Activated T-cell treated with anti-CD3 and anti-CD28 coated beads for 4 hours (primary cell): ENCODE measurements around the gene MAML3.

Experiments
- DNase-seq: peaks from one replicate; pipeline ENCODE4 v3.0.0-alpha.2; 2020

MAML3 gene

GRCh38 chr4:140154572-140154891 lies 548 bp upstream of the MAML3 start:
- DNase-seq = no peak

- DNase-seq = no peak
Observed at GRCh38 chr4:140153419-140153717, 616 bp downstream of the MAML3 start.

- DNase-seq = peak; percentile 29
Observed at GRCh38 chr4:140152751-140153418, 1.1 kb downstream of the MAML3 start.

GRCh38 chr4:140152013-140152703 lies 1.8 kb downstream of the MAML3 start:
- DNase-seq = peak; percentile 88

GRCh38 chr4:140151699-140152012 lies 2.3 kb downstream of the MAML3 start:
- peak; percentile 44 for DNase-seq

- DNase-seq = peak; percentile 59
Observed at GRCh38 chr4:140150886-140151698, 2.9 kb downstream of the MAML3 start.

- no peak for DNase-seq
Observed at GRCh38 chr4:140150636-140150885, 3.4 kb downstream of the MAML3 start.

- DNase-seq = peak; percentile 63
Observed at GRCh38 chr4:140149846-140150635, 3.9 kb downstream of the MAML3 start.

GRCh38 chr4:140144050-140144449 lies 9.9 kb downstream of the MAML3 start:
- no peak for DNase-seq

- no peak for DNase-seq
Observed at GRCh38 chr4:140141210-140141835, 12.7 kb downstream of the MAML3 start.

- DNase-seq = no peak
Observed at GRCh38 chr4:140140566-140140965, 13.4 kb downstream of the MAML3 start.

GRCh38 chr4:140138428-140138827 lies 15.6 kb downstream of the MAML3 start:
- no peak for DNase-seq

- no peak for DNase-seq
Observed at GRCh38 chr4:140137671-140138070, 16.3 kb downstream of the MAML3 start.

GRCh38 chr4:140136509-140136908 lies 17.5 kb downstream of the MAML3 start:
- no peak for DNase-seq

- no peak for DNase-seq
Observed at GRCh38 chr4:140135529-140136088, 18.4 kb downstream of the MAML3 start.

- DNase-seq = no peak
Observed at GRCh38 chr4:140134746-140135425, 19.1 kb downstream of the MAML3 start.

GRCh38 chr4:140133576-140133975 lies 20.4 kb downstream of the MAML3 start:
- no peak for DNase-seq

- DNase-seq = no peak
Observed at GRCh38 chr4:140131675-140132229, 22.2 kb downstream of the MAML3 start.

GRCh38 chr4:140130677-140131076 lies 23.3 kb downstream of the MAML3 start:
- no peak for DNase-seq

- no peak for DNase-seq
Observed at GRCh38 chr4:140127422-140127821, 26.6 kb downstream of the MAML3 start.

GRCh38 chr4:140126261-140126660 lies 27.7 kb downstream of the MAML3 start:
- no peak for DNase-seq

- DNase-seq = no peak
Observed at GRCh38 chr4:140125374-140125773, 28.6 kb downstream of the MAML3 start.
